ENCODE results near the gene SRSF6. TPM values are rescaled to one million over a fixed set of nuclear protein-coding genes. Genes with fewer than 3 reads are reported as not detected.
"Not testable (repeated sequence)": the region's sequence is repeated elsewhere in the genome, so short reads cannot be mapped to it uniquely, and the experiment has no call there.

SRSF6 gene
- polyA plus RNA-seq, 1 donor from 2014 or later: 225 TPM

DNA sequence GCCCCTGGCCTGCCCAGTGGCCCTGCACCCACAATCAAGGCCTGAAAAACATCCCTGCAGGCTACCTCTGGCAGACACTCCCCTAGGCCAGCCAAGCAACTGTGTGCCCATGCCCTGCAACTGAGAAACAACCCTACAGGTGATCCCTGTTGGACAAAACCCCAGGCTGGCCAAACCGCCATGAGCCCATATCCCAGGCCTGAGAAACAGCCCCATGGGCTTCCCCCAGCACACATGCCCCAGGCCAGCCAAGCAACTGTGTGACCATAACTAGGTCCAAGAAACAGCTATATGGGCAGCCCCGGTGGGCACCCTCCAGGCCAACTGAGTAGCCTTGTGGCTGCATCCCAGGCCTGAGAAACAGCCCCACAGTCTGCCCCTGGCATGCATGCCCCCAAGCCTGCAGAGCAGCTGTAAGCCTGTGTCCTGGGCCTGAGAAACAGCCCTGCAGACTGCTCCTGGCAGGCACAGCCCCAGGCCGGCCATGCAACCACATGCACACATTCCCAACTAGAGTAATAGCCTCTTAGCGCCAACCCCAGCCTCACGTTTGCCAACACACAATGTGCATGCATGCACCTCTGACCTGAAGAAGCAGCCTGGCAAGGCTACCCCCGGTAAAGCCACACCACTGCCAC lies 41.0 kb upstream of the SRSF6 start:
- no peaks in the 10 kb centered on the region for H3F3A ChIP-seq (ENCODE audit: insufficient read depth, low read length, poor library complexity, severe bottlenecking)
- no peak overlapping the region for H2AFZ ChIP-seq (ENCODE audit: low read depth, low read length)
- no peaks in the 10 kb centered on the region for H3K9me2 ChIP-seq (ENCODE audit: insufficient read depth, low read length)
- no peaks in the 10 kb centered on the region for H4K20me1 ChIP-seq (ENCODE audit: insufficient read depth)
- TF ChIP-seq POLR2AphosphoS5 (IDR thresholded peaks at IDR 0.05): no peak
- TF ChIP-seq TAF1 (IDR thresholded peaks at IDR 0.05; ENCODE audit: low read depth): no peak
- TF ChIP-seq, protein P1, sequence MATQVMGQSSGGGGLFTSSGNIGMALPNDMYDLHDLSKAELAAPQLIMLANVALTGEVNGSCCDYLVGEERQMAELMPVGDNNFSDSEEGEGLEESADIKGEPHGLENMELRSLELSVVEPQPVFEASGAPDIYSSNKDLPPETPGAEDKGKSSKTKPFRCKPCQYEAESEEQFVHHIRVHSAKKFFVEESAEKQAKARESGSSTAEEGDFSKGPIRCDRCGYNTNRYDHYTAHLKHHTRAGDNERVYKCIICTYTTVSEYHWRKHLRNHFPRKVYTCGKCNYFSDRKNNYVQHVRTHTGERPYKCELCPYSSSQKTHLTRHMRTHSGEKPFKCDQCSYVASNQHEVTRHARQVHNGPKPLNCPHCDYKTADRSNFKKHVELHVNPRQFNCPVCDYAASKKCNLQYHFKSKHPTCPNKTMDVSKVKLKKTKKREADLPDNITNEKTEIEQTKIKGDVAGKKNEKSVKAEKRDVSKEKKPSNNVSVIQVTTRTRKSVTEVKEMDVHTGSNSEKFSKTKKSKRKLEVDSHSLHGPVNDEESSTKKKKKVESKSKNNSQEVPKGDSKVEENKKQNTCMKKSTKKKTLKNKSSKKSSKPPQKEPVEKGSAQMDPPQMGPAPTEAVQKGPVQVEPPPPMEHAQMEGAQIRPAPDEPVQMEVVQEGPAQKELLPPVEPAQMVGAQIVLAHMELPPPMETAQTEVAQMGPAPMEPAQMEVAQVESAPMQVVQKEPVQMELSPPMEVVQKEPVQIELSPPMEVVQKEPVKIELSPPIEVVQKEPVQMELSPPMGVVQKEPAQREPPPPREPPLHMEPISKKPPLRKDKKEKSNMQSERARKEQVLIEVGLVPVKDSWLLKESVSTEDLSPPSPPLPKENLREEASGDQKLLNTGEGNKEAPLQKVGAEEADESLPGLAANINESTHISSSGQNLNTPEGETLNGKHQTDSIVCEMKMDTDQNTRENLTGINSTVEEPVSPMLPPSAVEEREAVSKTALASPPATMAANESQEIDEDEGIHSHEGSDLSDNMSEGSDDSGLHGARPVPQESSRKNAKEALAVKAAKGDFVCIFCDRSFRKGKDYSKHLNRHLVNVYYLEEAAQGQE (IDR thresholded peaks at IDR 0.05; ENCODE audit: borderline replicate concordance): no peak
- TF ChIP-seq, protein P2, sequence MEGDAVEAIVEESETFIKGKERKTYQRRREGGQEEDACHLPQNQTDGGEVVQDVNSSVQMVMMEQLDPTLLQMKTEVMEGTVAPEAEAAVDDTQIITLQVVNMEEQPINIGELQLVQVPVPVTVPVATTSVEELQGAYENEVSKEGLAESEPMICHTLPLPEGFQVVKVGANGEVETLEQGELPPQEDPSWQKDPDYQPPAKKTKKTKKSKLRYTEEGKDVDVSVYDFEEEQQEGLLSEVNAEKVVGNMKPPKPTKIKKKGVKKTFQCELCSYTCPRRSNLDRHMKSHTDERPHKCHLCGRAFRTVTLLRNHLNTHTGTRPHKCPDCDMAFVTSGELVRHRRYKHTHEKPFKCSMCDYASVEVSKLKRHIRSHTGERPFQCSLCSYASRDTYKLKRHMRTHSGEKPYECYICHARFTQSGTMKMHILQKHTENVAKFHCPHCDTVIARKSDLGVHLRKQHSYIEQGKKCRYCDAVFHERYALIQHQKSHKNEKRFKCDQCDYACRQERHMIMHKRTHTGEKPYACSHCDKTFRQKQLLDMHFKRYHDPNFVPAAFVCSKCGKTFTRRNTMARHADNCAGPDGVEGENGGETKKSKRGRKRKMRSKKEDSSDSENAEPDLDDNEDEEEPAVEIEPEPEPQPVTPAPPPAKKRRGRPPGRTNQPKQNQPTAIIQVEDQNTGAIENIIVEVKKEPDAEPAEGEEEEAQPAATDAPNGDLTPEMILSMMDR (IDR thresholded peaks at IDR 0.05; ENCODE audit: poor library complexity, severe bottlenecking): no peak
- TF ChIP-seq RAD21 (conservative IDR thresholded peaks at IDR 0.05): no peak
- H3K36me3 ChIP-seq (ENCODE audit: insufficient read depth, low read length): no peaks in the 10 kb centered on the region
- H3K27ac ChIP-seq (ENCODE audit: low read length): no peak overlapping the region
- no peak overlapping the region for H3K9ac ChIP-seq (ENCODE audit: low read length)
- no peak overlapping the region for H3K4me3 ChIP-seq (ENCODE audit: low read length)
- H3K9me3 ChIP-seq (ENCODE audit: low read length): peaks cover 2% of the 10 kb centered on the region
- no peak overlapping the region for H3K4me2 ChIP-seq (ENCODE audit: low read length)
- no peaks in the 10 kb centered on the region for H3K79me2 ChIP-seq (replicated peaks; ENCODE audit: insufficient read depth, low read length)
- H3K27me3 ChIP-seq (ENCODE audit: insufficient read depth, low read depth, low read length): no peaks in the 10 kb centered on the region

GRCh38 chr20:43420192-43420591 lies 37.5 kb upstream of the SRSF6 start:
- H3K9me3 ChIP-seq (ENCODE audit: low read length): peaks cover 2% of the 10 kb centered on the region
- H2AFZ ChIP-seq (ENCODE audit: low read depth, low read length): no peak overlapping the region
- H3K9ac ChIP-seq (ENCODE audit: low read length): no peak overlapping the region
- no peaks in the 10 kb centered on the region for H3K36me3 ChIP-seq (ENCODE audit: insufficient read depth, low read length)
- TF ChIP-seq, protein P1 (IDR thresholded peaks at IDR 0.05; ENCODE audit: borderline replicate concordance): no peak
- TF ChIP-seq POLR2AphosphoS5 (IDR thresholded peaks at IDR 0.05): no peak
- TF ChIP-seq EP300 (conservative IDR thresholded peaks at IDR 0.05; ENCODE audit: poor library complexity, severe bottlenecking): no peak
- TF ChIP-seq TAF1 (IDR thresholded peaks at IDR 0.05; ENCODE audit: low read depth): no peak
- no peak for TF ChIP-seq RAD21 (conservative IDR thresholded peaks at IDR 0.05)
- no peak for TF ChIP-seq MXI1 (conservative IDR thresholded peaks at IDR 0.05; ENCODE audit: poor library complexity, severe bottlenecking)
- no peak for TF ChIP-seq EZH2 (IDR thresholded peaks at IDR 0.05; ENCODE audit: borderline replicate concordance, insufficient read depth, low read length, poor library complexity, severe bottlenecking)
- TF ChIP-seq, protein P2 (IDR thresholded peaks at IDR 0.05; ENCODE audit: poor library complexity, severe bottlenecking): no peak
- TF ChIP-seq SMC3 (conservative IDR thresholded peaks at IDR 0.05; ENCODE audit: poor library complexity): no peak
- no peaks in the 10 kb centered on the region for H3K9me2 ChIP-seq (ENCODE audit: insufficient read depth, low read length)
- no peaks in the 10 kb centered on the region for H3F3A ChIP-seq (ENCODE audit: insufficient read depth, low read length, poor library complexity, severe bottlenecking)
- no peak overlapping the region for H3K27ac ChIP-seq (ENCODE audit: low read length)
- no peaks in the 10 kb centered on the region for H3K27me3 ChIP-seq (ENCODE audit: insufficient read depth, low read depth, low read length)
- H3K4me3 ChIP-seq (ENCODE audit: low read length): no peak overlapping the region
- no peaks in the 10 kb centered on the region for H4K20me1 ChIP-seq (ENCODE audit: insufficient read depth)
- H3K79me2 ChIP-seq (replicated peaks; ENCODE audit: insufficient read depth, low read length): no peaks in the 10 kb centered on the region
- no peak overlapping the region for H3K4me2 ChIP-seq (ENCODE audit: low read length)

GRCh38 chr20:43420913-43421312 lies 36.8 kb upstream of the SRSF6 start:
- H3K9me2 ChIP-seq (ENCODE audit: insufficient read depth, low read length); H3K4me3 ChIP-seq (ENCODE audit: low read length); H3K36me3 ChIP-seq (ENCODE audit: insufficient read depth, low read length); H3F3A ChIP-seq (ENCODE audit: insufficient read depth, low read length, poor library complexity, severe bottlenecking); H3K9me3 ChIP-seq (ENCODE audit: low read length); H3K27ac ChIP-seq (ENCODE audit: low read length); H3K9ac ChIP-seq (ENCODE audit: low read length); H2AFZ ChIP-seq (ENCODE audit: low read depth, low read length); H4K20me1 ChIP-seq (ENCODE audit: insufficient read depth); H3K79me2 ChIP-seq (replicated peaks; ENCODE audit: insufficient read depth, low read length); H3K27me3 ChIP-seq (ENCODE audit: insufficient read depth, low read depth, low read length); H3K4me2 ChIP-seq (ENCODE audit: low read length): not testable (repeated sequence)
